Measurements from ENCODE around the gene PWWP2B. TPM values are rescaled to one million over a fixed set of nuclear protein-coding genes. Genes with fewer than 3 reads are reported as not detected.

PWWP2B gene
- total and polyA plus RNA-seq, 2 of the 8 experiments (the other 6 are each of a cell fraction or from before 2014, with no cell fraction given), result 5.3 to 10.8 TPM

GRCh38 chr10:132454296-132455198 lies 57.5 kb downstream of the PWWP2B start (continued):
- TF ChIP-seq CEBPB (IDR thresholded peaks at IDR 0.05; ENCODE audit: low read depth, low read length) (no peak), BRCA1 (IDR thresholded peaks at IDR 0.05; ENCODE audit: low read depth, low read length) (no peak), PHF8 (conservative IDR thresholded peaks at IDR 0.05; ENCODE audit: low read depth, low read length) (no peak)

All from H1 (cell line).